ENCODE results near the gene NUMA1. TPM values are rescaled to one million over a fixed set of nuclear protein-coding genes. Genes with fewer than 3 reads are reported as not detected.
A peak's percentile ranks its signal among the peaks of the same experiment; 100 is the strongest.

NUMA1 gene
- total and polyA plus RNA-seq, 4 donors: 40.4 to 322 (median 196) TPM

- no peak for ATAC-seq (ENCODE audit: low FRiP score)
- Histone ChIP-seq H3K4me3 (ENCODE audit: low read length in 2 of 2) (no peak overlapping the region), H3K4me1 (ENCODE audit: control insufficient read depth in 1 of 2, insufficient read depth in 2 of 2, low read length in 2 of 2) (no peaks in the 10 kb centered on the region), H3K27me3 (ENCODE audit: control insufficient read depth in 1 of 2, insufficient read depth in 2 of 2, low read length in 1 of 2) (no peaks in the 10 kb centered on the region), H3K36me3 (ENCODE audit: control insufficient read depth in 1 of 2, insufficient read depth in 2 of 2, low read length in 1 of 2) (peaks cover 0 to 6% of the 10 kb centered on the region in 2 donors), H3K27ac (ENCODE audit: low read depth in 1 of 2, low read length in 2 of 2) (no peak overlapping the region), H3K9me3 (ENCODE audit: control insufficient read depth, low read length) (no peaks in the 10 kb centered on the region)
- intact Hi-C loops (cut with DNase I): loop anchor here in 1 of 2 donors (2.0 kb wide), 1 partner anchor 111 kb away; no protein-coding TSS in a partner anchor
- 82 to 90% methylated on average over 4 of the region's 4 CpGs for WGBS, 2 donors
- no peak for DNase-seq
These were observed 7.9 kb upstream of the NUMA1 start for GRCh38 chr11:72088076-72088808.

- no peaks in the 10 kb centered on the region for H3K27me3 ChIP-seq (ENCODE audit: control insufficient read depth in 1 of 2, insufficient read depth in 2 of 2, low read length in 1 of 2)
- intact Hi-C loops (cut with DNase I): no loop called here
- WGBS, 2 donors: 84 to 89% methylated on average over 3 of the region's 3 CpGs
- no peak overlapping the region for H3K4me3 ChIP-seq (ENCODE audit: low read length in 2 of 2)
- no peak for ATAC-seq (ENCODE audit: low FRiP score)
- H3K36me3 ChIP-seq (ENCODE audit: control insufficient read depth in 1 of 2, insufficient read depth in 2 of 2, low read length in 1 of 2): peaks cover 0 to 4% of the 10 kb centered on the region in 2 donors
- no peaks in the 10 kb centered on the region for H3K9me3 ChIP-seq (ENCODE audit: control insufficient read depth, low read length)
- no peak for DNase-seq
- no peaks in the 10 kb centered on the region for H3K4me1 ChIP-seq (ENCODE audit: control insufficient read depth in 1 of 2, insufficient read depth in 2 of 2, low read length in 2 of 2)
- no peak overlapping the region for H3K27ac ChIP-seq (ENCODE audit: low read depth in 1 of 2, low read length in 2 of 2)
These were observed 5.4 kb upstream of the NUMA1 start for GRCh38 chr11:72085621-72086351.

GRCh38 chr11:72084965-72085364, 4.6 kb upstream of the NUMA1 start:
- H3K27me3 ChIP-seq (ENCODE audit: control insufficient read depth in 1 of 2, insufficient read depth in 2 of 2, low read length in 1 of 2): no peaks in the 10 kb centered on the region

GRCh38 chr11:72084076-72084475, 3.7 kb upstream of the NUMA1 start:
- H3K4me1 ChIP-seq (ENCODE audit: control insufficient read depth in 1 of 2, insufficient read depth in 2 of 2, low read length in 2 of 2): no peaks in the 10 kb centered on the region
- no peaks in the 10 kb centered on the region for H3K27me3 ChIP-seq (ENCODE audit: control insufficient read depth in 1 of 2, insufficient read depth in 2 of 2, low read length in 1 of 2)
- WGBS, 2 donors: 71 to 75% methylated on average over 4 of the region's 4 CpGs
- H3K27ac ChIP-seq (ENCODE audit: low read depth in 1 of 2, low read length in 2 of 2): no peak overlapping the region
- intact Hi-C loops (cut with DNase I): no loop called here
- ATAC-seq (ENCODE audit: low FRiP score) (no peak), DNase-seq (no peak)
- no peak overlapping the region for H3K4me3 ChIP-seq (ENCODE audit: low read length in 2 of 2)
- peaks cover 0 to 2% of the 10 kb centered on the region in 2 donors for H3K36me3 ChIP-seq (ENCODE audit: control insufficient read depth in 1 of 2, insufficient read depth in 2 of 2, low read length in 1 of 2)
- no peaks in the 10 kb centered on the region for H3K9me3 ChIP-seq (ENCODE audit: control insufficient read depth, low read length)

More at GRCh38 chr11:72084965-72085364, 4.6 kb upstream of the NUMA1 start:
- Histone ChIP-seq H3K27ac (ENCODE audit: low read depth in 1 of 2, low read length in 2 of 2) (no peak overlapping the region), H3K36me3 (ENCODE audit: control insufficient read depth in 1 of 2, insufficient read depth in 2 of 2, low read length in 1 of 2) (peaks cover 0 to 4% of the 10 kb centered on the region in 2 donors), H3K9me3 (ENCODE audit: control insufficient read depth, low read length) (no peaks in the 10 kb centered on the region), H3K4me3 (ENCODE audit: low read length in 2 of 2) (no peak overlapping the region), H3K4me1 (ENCODE audit: control insufficient read depth in 1 of 2, insufficient read depth in 2 of 2, low read length in 2 of 2) (no peaks in the 10 kb centered on the region)
- ATAC-seq (ENCODE audit: low FRiP score) (no peak), DNase-seq (no peak)
- WGBS, 2 donors: 79 to 89% methylated on average over 1 of the region's 1 CpG
- intact Hi-C loops (cut with DNase I): no loop called here

GRCh38 chr11:72083414-72083813, 3.1 kb upstream of the NUMA1 start:
- no peak overlapping the region for H3K27ac ChIP-seq (ENCODE audit: low read depth in 1 of 2, low read length in 2 of 2)
- 85 to 87% methylated on average over 2 of the region's 2 CpGs for WGBS, 2 donors
- no peak overlapping the region for H3K4me3 ChIP-seq (ENCODE audit: low read length in 2 of 2)
- H3K36me3 ChIP-seq (ENCODE audit: control insufficient read depth in 1 of 2, insufficient read depth in 2 of 2, low read length in 1 of 2): no peaks in the 10 kb centered on the region
- DNase-seq (no peak), ATAC-seq (ENCODE audit: low FRiP score) (no peak)
- no peaks in the 10 kb centered on the region for H3K27me3 ChIP-seq (ENCODE audit: control insufficient read depth in 1 of 2, insufficient read depth in 2 of 2, low read length in 1 of 2)
- intact Hi-C loops (cut with DNase I): loop anchor here in 1 of 2 donors (2.0 kb wide), 1 partner anchor 19 kb away; the partner anchor contains the start of gene LAMTOR1
- H3K9me3 ChIP-seq (ENCODE audit: control insufficient read depth, low read length): no peaks in the 10 kb centered on the region
- H3K4me1 ChIP-seq (ENCODE audit: control insufficient read depth in 1 of 2, insufficient read depth in 2 of 2, low read length in 2 of 2): no peaks in the 10 kb centered on the region

GRCh38 chr11:72081821-72082453, 1.6 kb upstream of the NUMA1 start:
- WGBS, 2 donors: 94 to 97% methylated on average over 3 of the region's 3 CpGs

GRCh38 chr11:72081184-72081644, 872 bp upstream of the NUMA1 start:
- 67 to 72% methylated on average over 21 of the region's 21 CpGs for WGBS, 2 donors
- ATAC-seq (ENCODE audit: low FRiP score): no peak

More at GRCh38 chr11:72081821-72082453, 1.6 kb upstream of the NUMA1 start:
- no peak for ATAC-seq (ENCODE audit: low FRiP score)
- no peak for DNase-seq
- intact Hi-C loops (cut with DNase I): loop anchor here in 1 of 2 donors (2.0 kb wide), 1 partner anchor 21 kb away; the partner anchor contains the start of gene LAMTOR1
- no peak overlapping the region for H3K27ac ChIP-seq (ENCODE audit: low read depth in 1 of 2, low read length in 2 of 2)
- no peaks in the 10 kb centered on the region for H3K27me3 ChIP-seq (ENCODE audit: control insufficient read depth in 1 of 2, insufficient read depth in 2 of 2, low read length in 1 of 2)
- no peaks in the 10 kb centered on the region for H3K9me3 ChIP-seq (ENCODE audit: control insufficient read depth, low read length)
- no peak overlapping the region for H3K4me3 ChIP-seq (ENCODE audit: low read length in 2 of 2)
- H3K4me1 ChIP-seq (ENCODE audit: control insufficient read depth in 1 of 2, insufficient read depth in 2 of 2, low read length in 2 of 2): no peaks in the 10 kb centered on the region
- no peaks in the 10 kb centered on the region for H3K36me3 ChIP-seq (ENCODE audit: control insufficient read depth in 1 of 2, insufficient read depth in 2 of 2, low read length in 1 of 2)

GRCh38 chr11:72079819-72080325, 470 bp downstream of the NUMA1 start:
- no peaks in the 10 kb centered on the region for H3K27me3 ChIP-seq (ENCODE audit: control insufficient read depth in 1 of 2, insufficient read depth in 2 of 2, low read length in 1 of 2)
- no peaks in the 10 kb centered on the region for H3K9me3 ChIP-seq (ENCODE audit: control insufficient read depth, low read length)
- ATAC-seq (ENCODE audit: low FRiP score): peak; percentile 58
- WGBS, 2 donors: 3 to 4% methylated on average over 15 to 16 of the region's 16 CpGs
- H3K27ac ChIP-seq (ENCODE audit: low read depth in 1 of 2, low read length in 2 of 2): peak overlapping the region; percentile 7 to 88
- H3K4me3 ChIP-seq (ENCODE audit: low read length in 2 of 2): peak overlapping the region; percentile 62 to 96
- no peak for DNase-seq
- intact Hi-C loops (cut with DNase I): loop anchor here (1.0 to 5.0 kb wide), 3 partner anchors 23 to 39 kb away; partner anchors contain the start of gene LAMTOR1 (in 1 of the 2)
- no peaks in the 10 kb centered on the region for H3K36me3 ChIP-seq (ENCODE audit: control insufficient read depth in 1 of 2, insufficient read depth in 2 of 2, low read length in 1 of 2)
- H3K4me1 ChIP-seq (ENCODE audit: control insufficient read depth in 1 of 2, insufficient read depth in 2 of 2, low read length in 2 of 2): no peaks in the 10 kb centered on the region

More at GRCh38 chr11:72081184-72081644, 872 bp upstream of the NUMA1 start:
- Histone ChIP-seq H3K27ac (ENCODE audit: low read depth in 1 of 2, low read length in 2 of 2) (peak overlapping the region in 1 of 2 donors; percentile 68), H3K27me3 (ENCODE audit: control insufficient read depth in 1 of 2, insufficient read depth in 2 of 2, low read length in 1 of 2) (no peaks in the 10 kb centered on the region), H3K4me3 (ENCODE audit: low read length in 2 of 2) (peak overlapping the region in 1 of 2 donors; percentile 58), H3K4me1 (ENCODE audit: control insufficient read depth in 1 of 2, insufficient read depth in 2 of 2, low read length in 2 of 2) (no peaks in the 10 kb centered on the region), H3K36me3 (ENCODE audit: control insufficient read depth in 1 of 2, insufficient read depth in 2 of 2, low read length in 1 of 2) (no peaks in the 10 kb centered on the region), H3K9me3 (ENCODE audit: control insufficient read depth, low read length) (no peaks in the 10 kb centered on the region)
- no peak for DNase-seq
- intact Hi-C loops (cut with DNase I): no loop called here
